WTC11 (cell line): Measurements from ENCODE around the gene IQSEC1. TPM values are rescaled to one million over a fixed set of nuclear protein-coding genes. Genes with fewer than 3 reads are reported as not detected.

Experiments used
- ATAC-seq: fragments of 200-7000 bp; cut with Tn5 transposase; 2 replicates; pipeline ENCODE4 v1.10.0; 2021; ENCODE audit warnings: mild to moderate bottlenecking, moderate library complexity
- CTCF ChIA-PET: fragments of 300-600 bp; sonication (Branson Sonifier 250); formaldehyde crosslinking; loops from one replicate; lab custom pipeline; 2021; ENCODE audit warnings: antibody characterized with exemption; lab: Charles Lee
- POLR2A ChIA-PET: fragments of 350-600 bp; sonication (Branson Sonifier 250); formaldehyde crosslinking; loops from one replicate; lab custom pipeline; 2021; ENCODE audit warnings: antibody characterized with exemption; lab: Charles Lee
- DNase-seq: peaks from one replicate; pipeline ENCODE4 v3.0.0; 2021; ENCODE audit warnings: low spot score
- H3K27ac Mint-ChIP-seq: 2 replicates; pipeline ENCODE4 v1.8.0; 2021; ENCODE audit warnings: mixed read lengths
- H3K27me3 Mint-ChIP-seq: 2 replicates; pipeline ENCODE4 v1.8.0; 2021; ENCODE audit warnings: low read depth, mild to moderate bottlenecking, moderate library complexity, mixed read lengths
- H3K36me3 Mint-ChIP-seq: 2 replicates; pipeline ENCODE4 v1.8.0; 2021; ENCODE audit warnings: mixed read lengths
- H3K4me1 Mint-ChIP-seq: 2 replicates; pipeline ENCODE4 v1.8.0; 2022; ENCODE audit warnings: mixed read lengths
- H3K4me3 Mint-ChIP-seq: 2 replicates; pipeline ENCODE4 v1.8.0; 2021; ENCODE audit warnings: mild to moderate bottlenecking, moderate library complexity, mixed read lengths
- H3K9me3 Mint-ChIP-seq: 2 replicates; pipeline ENCODE4 v1.8.0; 2021; ENCODE audit warnings: mixed read lengths
- GRHL2 ChIP-seq: fragments of 250-450 bp; sonication (Bioruptor Pico); IDR thresholded peaks from 2 replicates; pipeline ENCODE4 v1.8.0; 2022; ENCODE audit warnings: mild to moderate bottlenecking, moderate library complexity; ENCODE audit not compliant: insufficient replicate concordance, severe bottlenecking
- JUN ChIP-seq: sonication (generic); formaldehyde crosslinking; IDR thresholded peaks from 2 replicates; pipeline ENCODE4 v1.8.0; 2023; ENCODE audit warnings: mild to moderate bottlenecking, missing genetic modification reagents
- NFE2L1 ChIP-seq: sonication (generic); formaldehyde crosslinking; IDR thresholded peaks from 2 replicates; pipeline ENCODE4 v1.8.1; 2023; ENCODE audit warnings: missing genetic modification reagents
- SOX15 ChIP-seq: fragments of 250-450 bp; sonication (Bioruptor Pico); IDR thresholded peaks from 2 replicates; pipeline ENCODE4 v1.9.0; 2021; ENCODE audit warnings: mild to moderate bottlenecking
- TP53 ChIP-seq: sonication (generic); formaldehyde crosslinking; IDR thresholded peaks from 2 replicates; pipeline ENCODE4 v1.8.1; 2023; ENCODE audit warnings: mild to moderate bottlenecking, missing genetic modification reagents
- ZNF121 ChIP-seq: sonication (generic); formaldehyde crosslinking; IDR thresholded peaks from 2 replicates; pipeline ENCODE4 v1.8.0; 2023; ENCODE audit warnings: missing genetic modification reagents
- ZNF138 ChIP-seq: sonication (generic); formaldehyde crosslinking; conservative IDR thresholded peaks from 2 replicates; pipeline ENCODE4 v1.8.1; 2022; ENCODE audit warnings: mild to moderate bottlenecking, moderate library complexity, missing genetic modification reagents
- ZNF219 ChIP-seq: sonication (generic); formaldehyde crosslinking; IDR thresholded peaks from 2 replicates; pipeline ENCODE4 v1.8.0; 2023; ENCODE audit warnings: missing genetic modification reagents, mild to moderate bottlenecking, borderline replicate concordance
- ZNF232 ChIP-seq: sonication (generic); formaldehyde crosslinking; IDR thresholded peaks from 2 replicates; pipeline ENCODE4 v1.8.0; 2022; ENCODE audit warnings: mild to moderate bottlenecking, missing genetic modification reagents
- ZNF671 ChIP-seq: fragments of 250-450 bp; sonication (Bioruptor Pico); IDR thresholded peaks from 2 replicates; pipeline ENCODE4 v1.8.0; 2021; ENCODE audit warnings: mild to moderate bottlenecking
- total RNA-seq: library from RNA; stranded (reverse); gene quantifications from 3 replicates; pipeline ENCODE4 v1.2.3, GENCODE V29; 2021
- TF ChIP-seq, protein P1 (sequence below): sonication (generic); formaldehyde crosslinking; IDR thresholded peaks from 2 replicates; pipeline ENCODE4 v1.8.1; 2022; ENCODE audit warnings: missing genetic modification reagents, borderline replicate concordance
- TF ChIP-seq, protein P2 (sequence below): sonication (generic); formaldehyde crosslinking; IDR thresholded peaks from 2 replicates; pipeline ENCODE4 v1.8.1; 2023; ENCODE audit warnings: mild to moderate bottlenecking, missing genetic modification reagents
- TF ChIP-seq, protein P3 (sequence below): sonication (generic); formaldehyde crosslinking; IDR thresholded peaks from 2 replicates; pipeline ENCODE4 v1.8.0; 2022; ENCODE audit warnings: missing genetic modification reagents
- TF ChIP-seq, protein P4 (sequence below): sonication (generic); formaldehyde crosslinking; IDR thresholded peaks from 2 replicates; pipeline ENCODE4 v1.8.1; 2023; ENCODE audit warnings: mild to moderate bottlenecking, missing genetic modification reagents, borderline replicate concordance
- TF ChIP-seq, protein P5 (sequence below): sonication (generic); formaldehyde crosslinking; IDR thresholded peaks from 2 replicates; pipeline ENCODE4 v1.8.0; 2023; ENCODE audit warnings: missing genetic modification reagents, mild to moderate bottlenecking, borderline replicate concordance

Gene IQSEC1
- total RNA-seq, 1 experiment from 2014 or later = 35.0 TPM

DNA sequence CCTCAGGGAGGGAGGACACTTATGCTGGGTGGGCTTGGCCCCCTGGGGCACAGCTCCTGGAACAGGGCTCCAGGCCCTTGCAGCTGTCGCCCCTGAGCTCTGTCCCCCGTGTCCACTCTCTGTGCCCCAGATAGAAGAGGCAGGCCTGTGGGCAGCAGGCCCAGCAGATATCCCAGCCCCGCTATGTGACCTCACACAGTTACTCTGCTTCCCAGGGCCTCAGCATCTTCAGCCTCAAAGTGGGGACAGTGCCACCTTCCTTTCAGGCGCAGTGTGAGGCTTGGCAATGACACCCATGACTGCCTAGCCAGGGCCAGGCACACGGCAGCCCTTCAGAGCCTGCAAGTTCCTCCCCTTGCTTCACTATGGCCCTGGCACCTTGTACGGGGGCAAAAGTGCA, 98.4 kb downstream of the IQSEC1 start:
- TF ChIP-seq ZNF219 = no peak
- TF ChIP-seq TP53 (CRISPR knock-in tag) = no peak
- Mint-ChIP-seq H3K4me1 (peaks cover 25% of the 10 kb centered on the region), H3K27me3 (peaks cover 5% of the 10 kb centered on the region; the same call in 1 of the 2 replicates), H3K27ac (no peak overlapping the region), H3K36me3 (no peaks in the 10 kb centered on the region), H3K9me3 (no peaks in the 10 kb centered on the region), H3K4me3 (no peak overlapping the region)
- ATAC-seq = no peak
- CTCF ChIA-PET = interaction anchor here (1.0 kb wide), 2 partner anchors 9 kb away, joined by 5 read pairs; no protein-coding TSS in a partner anchor
- DNase-seq = no peak
- POLR2A ChIA-PET = no interaction called here

DNA sequence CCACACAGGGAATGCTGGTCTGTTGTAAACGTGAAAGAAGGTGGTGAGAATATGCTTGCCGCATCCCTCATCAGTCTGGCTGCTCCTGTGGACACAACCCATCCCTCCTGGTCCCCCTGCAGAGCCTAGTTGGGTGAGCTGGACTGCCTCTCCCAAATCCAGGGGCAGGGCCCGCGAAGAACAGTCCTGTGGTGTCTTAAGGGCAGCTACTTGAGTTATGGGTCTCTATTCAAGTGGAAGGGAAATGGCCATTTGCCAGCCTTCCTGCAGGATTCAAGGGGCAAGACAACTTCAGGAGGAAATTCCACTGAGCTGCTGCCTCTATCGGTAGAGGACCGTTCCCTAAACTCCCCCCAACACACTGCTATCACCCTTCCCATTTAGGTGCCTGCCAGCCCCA, 98.9 kb downstream of the IQSEC1 start:
- DNase-seq (no peak), ATAC-seq (no peak)
- Mint-ChIP-seq H3K27me3 (peaks cover 5% of the 10 kb centered on the region; the same call in 1 of the 2 replicates), H3K36me3 (no peaks in the 10 kb centered on the region), H3K4me3 (no peak overlapping the region), H3K9me3 (no peaks in the 10 kb centered on the region), H3K27ac (no peak overlapping the region), H3K4me1 (peaks cover 24% of the 10 kb centered on the region)
- ChIA-PET POLR2A (no interaction called here), CTCF (interaction anchor here (1.0 kb wide), 1 partner anchor 10 kb away, joined by 5 read pairs; no protein-coding TSS in a partner anchor)
- TF ChIP-seq GRHL2 (no peak), ZNF671 (CRISPR knock-in tag) (no peak), ZNF232 (no peak), ZNF121 (no peak), SOX15 (CRISPR knock-in tag) (no peak), JUN (no peak), NFE2L1 (CRISPR knock-in tag) (no peak), TP53 (CRISPR knock-in tag) (no peak), ZNF138 (CRISPR knock-in tag) (no peak)
- TF ChIP-seq, protein P1, sequence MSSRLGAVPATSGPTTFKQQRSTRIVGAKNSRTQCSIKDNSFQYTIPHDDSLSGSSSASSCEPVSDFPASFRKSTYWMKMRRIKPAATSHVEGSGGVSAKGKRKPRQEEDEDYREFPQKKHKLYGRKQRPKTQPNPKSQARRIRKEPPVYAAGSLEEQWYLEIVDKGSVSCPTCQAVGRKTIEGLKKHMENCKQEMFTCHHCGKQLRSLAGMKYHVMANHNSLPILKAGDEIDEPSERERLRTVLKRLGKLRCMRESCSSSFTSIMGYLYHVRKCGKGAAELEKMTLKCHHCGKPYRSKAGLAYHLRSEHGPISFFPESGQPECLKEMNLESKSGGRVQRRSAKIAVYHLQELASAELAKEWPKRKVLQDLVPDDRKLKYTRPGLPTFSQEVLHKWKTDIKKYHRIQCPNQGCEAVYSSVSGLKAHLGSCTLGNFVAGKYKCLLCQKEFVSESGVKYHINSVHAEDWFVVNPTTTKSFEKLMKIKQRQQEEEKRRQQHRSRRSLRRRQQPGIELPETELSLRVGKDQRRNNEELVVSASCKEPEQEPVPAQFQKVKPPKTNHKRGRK (CRISPR knock-in tag) = no peak
- TF ChIP-seq, protein P2, sequence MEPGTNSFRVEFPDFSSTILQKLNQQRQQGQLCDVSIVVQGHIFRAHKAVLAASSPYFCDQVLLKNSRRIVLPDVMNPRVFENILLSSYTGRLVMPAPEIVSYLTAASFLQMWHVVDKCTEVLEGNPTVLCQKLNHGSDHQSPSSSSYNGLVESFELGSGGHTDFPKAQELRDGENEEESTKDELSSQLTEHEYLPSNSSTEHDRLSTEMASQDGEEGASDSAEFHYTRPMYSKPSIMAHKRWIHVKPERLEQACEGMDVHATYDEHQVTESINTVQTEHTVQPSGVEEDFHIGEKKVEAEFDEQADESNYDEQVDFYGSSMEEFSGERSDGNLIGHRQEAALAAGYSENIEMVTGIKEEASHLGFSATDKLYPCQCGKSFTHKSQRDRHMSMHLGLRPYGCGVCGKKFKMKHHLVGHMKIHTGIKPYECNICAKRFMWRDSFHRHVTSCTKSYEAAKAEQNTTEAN (CRISPR knock-in tag) = no peak
- TF ChIP-seq, protein P3, sequence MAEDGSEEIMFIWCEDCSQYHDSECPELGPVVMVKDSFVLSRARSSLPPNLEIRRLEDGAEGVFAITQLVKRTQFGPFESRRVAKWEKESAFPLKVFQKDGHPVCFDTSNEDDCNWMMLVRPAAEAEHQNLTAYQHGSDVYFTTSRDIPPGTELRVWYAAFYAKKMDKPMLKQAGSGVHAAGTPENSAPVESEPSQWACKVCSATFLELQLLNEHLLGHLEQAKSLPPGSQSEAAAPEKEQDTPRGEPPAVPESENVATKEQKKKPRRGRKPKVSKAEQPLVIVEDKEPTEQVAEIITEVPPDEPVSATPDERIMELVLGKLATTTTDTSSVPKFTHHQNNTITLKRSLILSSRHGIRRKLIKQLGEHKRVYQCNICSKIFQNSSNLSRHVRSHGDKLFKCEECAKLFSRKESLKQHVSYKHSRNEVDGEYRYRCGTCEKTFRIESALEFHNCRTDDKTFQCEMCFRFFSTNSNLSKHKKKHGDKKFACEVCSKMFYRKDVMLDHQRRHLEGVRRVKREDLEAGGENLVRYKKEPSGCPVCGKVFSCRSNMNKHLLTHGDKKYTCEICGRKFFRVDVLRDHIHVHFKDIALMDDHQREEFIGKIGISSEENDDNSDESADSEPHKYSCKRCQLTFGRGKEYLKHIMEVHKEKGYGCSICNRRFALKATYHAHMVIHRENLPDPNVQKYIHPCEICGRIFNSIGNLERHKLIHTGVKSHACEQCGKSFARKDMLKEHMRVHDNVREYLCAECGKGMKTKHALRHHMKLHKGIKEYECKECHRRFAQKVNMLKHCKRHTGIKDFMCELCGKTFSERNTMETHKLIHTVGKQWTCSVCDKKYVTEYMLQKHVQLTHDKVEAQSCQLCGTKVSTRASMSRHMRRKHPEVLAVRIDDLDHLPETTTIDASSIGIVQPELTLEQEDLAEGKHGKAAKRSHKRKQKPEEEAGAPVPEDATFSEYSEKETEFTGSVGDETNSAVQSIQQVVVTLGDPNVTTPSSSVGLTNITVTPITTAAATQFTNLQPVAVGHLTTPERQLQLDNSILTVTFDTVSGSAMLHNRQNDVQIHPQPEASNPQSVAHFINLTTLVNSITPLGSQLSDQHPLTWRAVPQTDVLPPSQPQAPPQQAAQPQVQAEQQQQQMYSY (CRISPR knock-in tag) = no peak
- TF ChIP-seq, protein P4, sequence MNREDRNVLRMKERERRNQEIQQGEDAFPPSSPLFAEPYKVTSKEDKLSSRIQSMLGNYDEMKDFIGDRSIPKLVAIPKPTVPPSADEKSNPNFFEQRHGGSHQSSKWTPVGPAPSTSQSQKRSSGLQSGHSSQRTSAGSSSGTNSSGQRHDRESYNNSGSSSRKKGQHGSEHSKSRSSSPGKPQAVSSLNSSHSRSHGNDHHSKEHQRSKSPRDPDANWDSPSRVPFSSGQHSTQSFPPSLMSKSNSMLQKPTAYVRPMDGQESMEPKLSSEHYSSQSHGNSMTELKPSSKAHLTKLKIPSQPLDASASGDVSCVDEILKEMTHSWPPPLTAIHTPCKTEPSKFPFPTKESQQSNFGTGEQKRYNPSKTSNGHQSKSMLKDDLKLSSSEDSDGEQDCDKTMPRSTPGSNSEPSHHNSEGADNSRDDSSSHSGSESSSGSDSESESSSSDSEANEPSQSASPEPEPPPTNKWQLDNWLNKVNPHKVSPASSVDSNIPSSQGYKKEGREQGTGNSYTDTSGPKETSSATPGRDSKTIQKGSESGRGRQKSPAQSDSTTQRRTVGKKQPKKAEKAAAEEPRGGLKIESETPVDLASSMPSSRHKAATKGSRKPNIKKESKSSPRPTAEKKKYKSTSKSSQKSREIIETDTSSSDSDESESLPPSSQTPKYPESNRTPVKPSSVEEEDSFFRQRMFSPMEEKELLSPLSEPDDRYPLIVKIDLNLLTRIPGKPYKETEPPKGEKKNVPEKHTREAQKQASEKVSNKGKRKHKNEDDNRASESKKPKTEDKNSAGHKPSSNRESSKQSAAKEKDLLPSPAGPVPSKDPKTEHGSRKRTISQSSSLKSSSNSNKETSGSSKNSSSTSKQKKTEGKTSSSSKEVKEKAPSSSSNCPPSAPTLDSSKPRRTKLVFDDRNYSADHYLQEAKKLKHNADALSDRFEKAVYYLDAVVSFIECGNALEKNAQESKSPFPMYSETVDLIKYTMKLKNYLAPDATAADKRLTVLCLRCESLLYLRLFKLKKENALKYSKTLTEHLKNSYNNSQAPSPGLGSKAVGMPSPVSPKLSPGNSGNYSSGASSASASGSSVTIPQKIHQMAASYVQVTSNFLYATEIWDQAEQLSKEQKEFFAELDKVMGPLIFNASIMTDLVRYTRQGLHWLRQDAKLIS (CRISPR knock-in tag) = no peak
- TF ChIP-seq, protein P5, sequence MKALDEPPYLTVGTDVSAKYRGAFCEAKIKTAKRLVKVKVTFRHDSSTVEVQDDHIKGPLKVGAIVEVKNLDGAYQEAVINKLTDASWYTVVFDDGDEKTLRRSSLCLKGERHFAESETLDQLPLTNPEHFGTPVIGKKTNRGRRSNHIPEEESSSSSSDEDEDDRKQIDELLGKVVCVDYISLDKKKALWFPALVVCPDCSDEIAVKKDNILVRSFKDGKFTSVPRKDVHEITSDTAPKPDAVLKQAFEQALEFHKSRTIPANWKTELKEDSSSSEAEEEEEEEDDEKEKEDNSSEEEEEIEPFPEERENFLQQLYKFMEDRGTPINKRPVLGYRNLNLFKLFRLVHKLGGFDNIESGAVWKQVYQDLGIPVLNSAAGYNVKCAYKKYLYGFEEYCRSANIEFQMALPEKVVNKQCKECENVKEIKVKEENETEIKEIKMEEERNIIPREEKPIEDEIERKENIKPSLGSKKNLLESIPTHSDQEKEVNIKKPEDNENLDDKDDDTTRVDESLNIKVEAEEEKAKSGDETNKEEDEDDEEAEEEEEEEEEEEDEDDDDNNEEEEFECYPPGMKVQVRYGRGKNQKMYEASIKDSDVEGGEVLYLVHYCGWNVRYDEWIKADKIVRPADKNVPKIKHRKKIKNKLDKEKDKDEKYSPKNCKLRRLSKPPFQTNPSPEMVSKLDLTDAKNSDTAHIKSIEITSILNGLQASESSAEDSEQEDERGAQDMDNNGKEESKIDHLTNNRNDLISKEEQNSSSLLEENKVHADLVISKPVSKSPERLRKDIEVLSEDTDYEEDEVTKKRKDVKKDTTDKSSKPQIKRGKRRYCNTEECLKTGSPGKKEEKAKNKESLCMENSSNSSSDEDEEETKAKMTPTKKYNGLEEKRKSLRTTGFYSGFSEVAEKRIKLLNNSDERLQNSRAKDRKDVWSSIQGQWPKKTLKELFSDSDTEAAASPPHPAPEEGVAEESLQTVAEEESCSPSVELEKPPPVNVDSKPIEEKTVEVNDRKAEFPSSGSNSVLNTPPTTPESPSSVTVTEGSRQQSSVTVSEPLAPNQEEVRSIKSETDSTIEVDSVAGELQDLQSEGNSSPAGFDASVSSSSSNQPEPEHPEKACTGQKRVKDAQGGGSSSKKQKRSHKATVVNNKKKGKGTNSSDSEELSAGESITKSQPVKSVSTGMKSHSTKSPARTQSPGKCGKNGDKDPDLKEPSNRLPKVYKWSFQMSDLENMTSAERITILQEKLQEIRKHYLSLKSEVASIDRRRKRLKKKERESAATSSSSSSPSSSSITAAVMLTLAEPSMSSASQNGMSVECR (CRISPR knock-in tag) = no peak
